ENCODE measurements around the gene CCNY. TPM values are rescaled to one million over a fixed set of nuclear protein-coding genes. Genes with fewer than 3 reads are reported as not detected.
A peak's percentile ranks its signal among the peaks of the same experiment; 100 is the strongest.
"Not testable (repeated sequence)": the region's sequence is repeated elsewhere in the genome, so short reads cannot be mapped to it uniquely, and the experiment has no call there.

CCNY gene
- total RNA-seq, 1 experiment from 2014 or later: 53.3 TPM

DNA sequence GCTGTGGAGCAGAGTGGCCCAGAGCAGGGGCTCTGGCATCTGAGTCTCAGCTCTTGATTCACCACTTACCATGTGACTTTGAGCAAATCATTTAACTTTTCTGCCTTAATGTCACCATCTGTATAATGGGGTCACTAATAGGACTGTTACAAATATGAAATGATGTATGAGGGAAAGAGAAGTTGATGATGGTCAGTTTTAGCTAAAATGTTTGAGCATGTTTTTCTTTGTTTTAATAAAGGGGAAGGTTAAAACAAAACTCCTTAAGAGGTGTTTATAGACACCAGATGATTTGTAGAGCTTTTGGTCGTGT lies 81.0 kb downstream of the CCNY start:
- Mint-ChIP-seq H3K36me3 (no peaks in the 10 kb centered on the region), H3K27me3 (ENCODE audit: low read depth) (no peaks in the 10 kb centered on the region), H3K4me3 (no peak overlapping the region), H3K4me1 (peaks cover 58% of the 10 kb centered on the region), H3K27ac (peak overlapping the region; percentile 40), H3K9me3 (no peaks in the 10 kb centered on the region)
- ATAC-seq: no peak
- POLR2A ChIA-PET: no interaction called here
- CTCF ChIA-PET: interaction anchor here (1.1 to 1.2 kb wide), 4 partner anchors 8 to 177 kb away, joined by 3 to 4 read pairs (median 4); no protein-coding TSS in a partner anchor
- DNase-seq (ENCODE audit: low spot score): no peak
- TF ChIP-seq NR1H2 (CRISPR knock-in tag; IDR thresholded peaks at IDR 0.05): no peak
- no peak for TF ChIP-seq ZNF263 (CRISPR knock-in tag; IDR thresholded peaks at IDR 0.05; ENCODE audit: low read depth)
- no peak for TF ChIP-seq ATF1 (CRISPR knock-in tag; IDR thresholded peaks at IDR 0.05)
- no peak for TF ChIP-seq NR2C2 (CRISPR knock-in tag; IDR thresholded peaks at IDR 0.05)

DNA sequence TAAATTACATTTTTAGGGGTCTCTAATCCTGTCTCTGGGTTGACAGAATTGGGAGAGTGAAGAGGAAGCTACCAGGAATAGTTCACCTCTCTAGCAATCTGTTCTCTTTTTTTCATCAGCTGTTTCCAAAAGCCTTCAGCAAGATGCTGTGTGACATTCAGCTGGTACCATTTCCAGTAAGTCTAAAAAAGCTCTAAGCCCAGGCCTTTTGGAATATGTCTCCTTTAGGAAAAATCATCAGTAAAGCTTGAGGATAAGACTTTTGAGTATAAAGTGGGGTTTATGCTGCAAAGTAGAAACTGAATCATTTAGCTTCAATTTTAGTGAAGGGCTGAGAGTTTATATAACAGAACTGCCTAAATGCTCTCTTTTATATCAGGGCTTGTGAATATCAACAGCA lies 81.5 kb downstream of the CCNY start:
- DNase-seq (ENCODE audit: low spot score) (no peak), ATAC-seq (no peak)
- H3K4me3 Mint-ChIP-seq: no peak overlapping the region
- TF ChIP-seq, protein P1, sequence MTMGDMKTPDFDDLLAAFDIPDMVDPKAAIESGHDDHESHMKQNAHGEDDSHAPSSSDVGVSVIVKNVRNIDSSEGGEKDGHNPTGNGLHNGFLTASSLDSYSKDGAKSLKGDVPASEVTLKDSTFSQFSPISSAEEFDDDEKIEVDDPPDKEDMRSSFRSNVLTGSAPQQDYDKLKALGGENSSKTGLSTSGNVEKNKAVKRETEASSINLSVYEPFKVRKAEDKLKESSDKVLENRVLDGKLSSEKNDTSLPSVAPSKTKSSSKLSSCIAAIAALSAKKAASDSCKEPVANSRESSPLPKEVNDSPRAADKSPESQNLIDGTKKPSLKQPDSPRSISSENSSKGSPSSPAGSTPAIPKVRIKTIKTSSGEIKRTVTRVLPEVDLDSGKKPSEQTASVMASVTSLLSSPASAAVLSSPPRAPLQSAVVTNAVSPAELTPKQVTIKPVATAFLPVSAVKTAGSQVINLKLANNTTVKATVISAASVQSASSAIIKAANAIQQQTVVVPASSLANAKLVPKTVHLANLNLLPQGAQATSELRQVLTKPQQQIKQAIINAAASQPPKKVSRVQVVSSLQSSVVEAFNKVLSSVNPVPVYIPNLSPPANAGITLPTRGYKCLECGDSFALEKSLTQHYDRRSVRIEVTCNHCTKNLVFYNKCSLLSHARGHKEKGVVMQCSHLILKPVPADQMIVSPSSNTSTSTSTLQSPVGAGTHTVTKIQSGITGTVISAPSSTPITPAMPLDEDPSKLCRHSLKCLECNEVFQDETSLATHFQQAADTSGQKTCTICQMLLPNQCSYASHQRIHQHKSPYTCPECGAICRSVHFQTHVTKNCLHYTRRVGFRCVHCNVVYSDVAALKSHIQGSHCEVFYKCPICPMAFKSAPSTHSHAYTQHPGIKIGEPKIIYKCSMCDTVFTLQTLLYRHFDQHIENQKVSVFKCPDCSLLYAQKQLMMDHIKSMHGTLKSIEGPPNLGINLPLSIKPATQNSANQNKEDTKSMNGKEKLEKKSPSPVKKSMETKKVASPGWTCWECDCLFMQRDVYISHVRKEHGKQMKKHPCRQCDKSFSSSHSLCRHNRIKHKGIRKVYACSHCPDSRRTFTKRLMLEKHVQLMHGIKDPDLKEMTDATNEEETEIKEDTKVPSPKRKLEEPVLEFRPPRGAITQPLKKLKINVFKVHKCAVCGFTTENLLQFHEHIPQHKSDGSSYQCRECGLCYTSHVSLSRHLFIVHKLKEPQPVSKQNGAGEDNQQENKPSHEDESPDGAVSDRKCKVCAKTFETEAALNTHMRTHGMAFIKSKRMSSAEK (CRISPR knock-in tag; IDR thresholded peaks at IDR 0.05; ENCODE audit: borderline replicate concordance): no peak
- TF ChIP-seq ELF4 (CRISPR knock-in tag; IDR thresholded peaks at IDR 0.05; ENCODE audit: low read depth) (no peak), MXD4 (CRISPR knock-in tag; IDR thresholded peaks at IDR 0.05; ENCODE audit: borderline replicate concordance) (no peak), JAZF1 (CRISPR knock-in tag; IDR thresholded peaks at IDR 0.05) (no peak), ATF1 (CRISPR knock-in tag; IDR thresholded peaks at IDR 0.05) (no peak), ZNF263 (CRISPR knock-in tag; IDR thresholded peaks at IDR 0.05; ENCODE audit: low read depth) (no peak), SP1 (CRISPR knock-in tag; conservative IDR thresholded peaks at IDR 0.05) (no peak), ZNF232 (CRISPR knock-in tag; IDR thresholded peaks at IDR 0.05) (no peak), TCF7 (CRISPR knock-in tag; IDR thresholded peaks at IDR 0.05; ENCODE audit: low read depth) (no peak)
- TF ChIP-seq, protein P2, sequence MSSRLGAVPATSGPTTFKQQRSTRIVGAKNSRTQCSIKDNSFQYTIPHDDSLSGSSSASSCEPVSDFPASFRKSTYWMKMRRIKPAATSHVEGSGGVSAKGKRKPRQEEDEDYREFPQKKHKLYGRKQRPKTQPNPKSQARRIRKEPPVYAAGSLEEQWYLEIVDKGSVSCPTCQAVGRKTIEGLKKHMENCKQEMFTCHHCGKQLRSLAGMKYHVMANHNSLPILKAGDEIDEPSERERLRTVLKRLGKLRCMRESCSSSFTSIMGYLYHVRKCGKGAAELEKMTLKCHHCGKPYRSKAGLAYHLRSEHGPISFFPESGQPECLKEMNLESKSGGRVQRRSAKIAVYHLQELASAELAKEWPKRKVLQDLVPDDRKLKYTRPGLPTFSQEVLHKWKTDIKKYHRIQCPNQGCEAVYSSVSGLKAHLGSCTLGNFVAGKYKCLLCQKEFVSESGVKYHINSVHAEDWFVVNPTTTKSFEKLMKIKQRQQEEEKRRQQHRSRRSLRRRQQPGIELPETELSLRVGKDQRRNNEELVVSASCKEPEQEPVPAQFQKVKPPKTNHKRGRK (CRISPR knock-in tag; IDR thresholded peaks at IDR 0.05; ENCODE audit: borderline replicate concordance): no peak
- TF ChIP-seq, protein P3, sequence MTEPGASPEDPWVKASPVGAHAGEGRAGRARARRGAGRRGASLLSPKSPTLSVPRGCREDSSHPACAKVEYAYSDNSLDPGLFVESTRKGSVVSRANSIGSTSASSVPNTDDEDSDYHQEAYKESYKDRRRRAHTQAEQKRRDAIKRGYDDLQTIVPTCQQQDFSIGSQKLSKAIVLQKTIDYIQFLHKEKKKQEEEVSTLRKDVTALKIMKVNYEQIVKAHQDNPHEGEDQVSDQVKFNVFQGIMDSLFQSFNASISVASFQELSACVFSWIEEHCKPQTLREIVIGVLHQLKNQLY (CRISPR knock-in tag; IDR thresholded peaks at IDR 0.05): no peak
- TF ChIP-seq, protein P4, sequence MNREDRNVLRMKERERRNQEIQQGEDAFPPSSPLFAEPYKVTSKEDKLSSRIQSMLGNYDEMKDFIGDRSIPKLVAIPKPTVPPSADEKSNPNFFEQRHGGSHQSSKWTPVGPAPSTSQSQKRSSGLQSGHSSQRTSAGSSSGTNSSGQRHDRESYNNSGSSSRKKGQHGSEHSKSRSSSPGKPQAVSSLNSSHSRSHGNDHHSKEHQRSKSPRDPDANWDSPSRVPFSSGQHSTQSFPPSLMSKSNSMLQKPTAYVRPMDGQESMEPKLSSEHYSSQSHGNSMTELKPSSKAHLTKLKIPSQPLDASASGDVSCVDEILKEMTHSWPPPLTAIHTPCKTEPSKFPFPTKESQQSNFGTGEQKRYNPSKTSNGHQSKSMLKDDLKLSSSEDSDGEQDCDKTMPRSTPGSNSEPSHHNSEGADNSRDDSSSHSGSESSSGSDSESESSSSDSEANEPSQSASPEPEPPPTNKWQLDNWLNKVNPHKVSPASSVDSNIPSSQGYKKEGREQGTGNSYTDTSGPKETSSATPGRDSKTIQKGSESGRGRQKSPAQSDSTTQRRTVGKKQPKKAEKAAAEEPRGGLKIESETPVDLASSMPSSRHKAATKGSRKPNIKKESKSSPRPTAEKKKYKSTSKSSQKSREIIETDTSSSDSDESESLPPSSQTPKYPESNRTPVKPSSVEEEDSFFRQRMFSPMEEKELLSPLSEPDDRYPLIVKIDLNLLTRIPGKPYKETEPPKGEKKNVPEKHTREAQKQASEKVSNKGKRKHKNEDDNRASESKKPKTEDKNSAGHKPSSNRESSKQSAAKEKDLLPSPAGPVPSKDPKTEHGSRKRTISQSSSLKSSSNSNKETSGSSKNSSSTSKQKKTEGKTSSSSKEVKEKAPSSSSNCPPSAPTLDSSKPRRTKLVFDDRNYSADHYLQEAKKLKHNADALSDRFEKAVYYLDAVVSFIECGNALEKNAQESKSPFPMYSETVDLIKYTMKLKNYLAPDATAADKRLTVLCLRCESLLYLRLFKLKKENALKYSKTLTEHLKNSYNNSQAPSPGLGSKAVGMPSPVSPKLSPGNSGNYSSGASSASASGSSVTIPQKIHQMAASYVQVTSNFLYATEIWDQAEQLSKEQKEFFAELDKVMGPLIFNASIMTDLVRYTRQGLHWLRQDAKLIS (CRISPR knock-in tag; IDR thresholded peaks at IDR 0.05; ENCODE audit: borderline replicate concordance): no peak
- TF ChIP-seq, protein P5, sequence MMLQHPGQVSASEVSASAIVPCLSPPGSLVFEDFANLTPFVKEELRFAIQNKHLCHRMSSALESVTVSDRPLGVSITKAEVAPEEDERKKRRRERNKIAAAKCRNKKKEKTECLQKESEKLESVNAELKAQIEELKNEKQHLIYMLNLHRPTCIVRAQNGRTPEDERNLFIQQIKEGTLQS (CRISPR knock-in tag; conservative IDR thresholded peaks at IDR 0.05): no peak
- H3K36me3 Mint-ChIP-seq: no peaks in the 10 kb centered on the region
- H3K4me1 Mint-ChIP-seq: peaks cover 60% of the 10 kb centered on the region
- ChIA-PET POLR2A (no interaction called here), CTCF (interaction anchor here (0.5 to 1.2 kb wide), 5 partner anchors 9 to 177 kb away, joined by 3 to 4 read pairs (median 4); no protein-coding TSS in a partner anchor)
- H3K27me3 Mint-ChIP-seq (ENCODE audit: low read depth): no peaks in the 10 kb centered on the region
- peak overlapping the region; percentile 2; the same call in 1 of the 2 replicates for H3K27ac Mint-ChIP-seq
- no peaks in the 10 kb centered on the region for H3K9me3 Mint-ChIP-seq

DNA sequence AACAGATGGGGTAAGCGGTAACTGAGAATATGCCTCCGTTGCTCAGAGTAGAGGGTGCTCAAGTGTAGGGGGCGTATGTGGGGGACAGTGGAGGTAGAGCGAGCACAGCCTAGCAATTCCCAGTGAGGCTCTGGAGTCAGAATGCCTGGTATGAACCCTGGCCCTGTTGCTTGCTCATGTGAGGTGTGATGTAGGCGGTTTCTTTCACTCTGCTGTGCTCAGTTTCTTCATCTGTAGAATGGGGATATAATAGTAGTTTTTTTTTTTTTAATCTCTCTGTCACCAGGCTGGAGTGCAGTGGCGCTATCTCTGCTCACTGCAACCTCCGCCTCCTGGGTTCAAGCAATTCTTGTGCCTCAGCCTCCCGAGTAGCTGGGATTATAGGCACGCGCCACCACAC lies 82.3 kb downstream of the CCNY start:
- H3K4me3 Mint-ChIP-seq; H3K9me3 Mint-ChIP-seq; H3K36me3 Mint-ChIP-seq; H3K27me3 Mint-ChIP-seq (ENCODE audit: low read depth); ATAC-seq; POLR2A ChIA-PET; DNase-seq (ENCODE audit: low spot score); H3K27ac Mint-ChIP-seq: not testable (repeated sequence)
- peaks cover 60% of the 10 kb centered on the region for H3K4me1 Mint-ChIP-seq
- CTCF ChIA-PET: interaction anchor here (1.1 to 1.2 kb wide), 2 partner anchors 9 to 145 kb away, joined by 3 to 4 read pairs; no protein-coding TSS in a partner anchor

Measured in WTC11 (cell line).